ENCODE measurements around the gene OR2T27. TPM values are rescaled to one million over a fixed set of nuclear protein-coding genes. Genes with fewer than 3 reads are reported as not detected.
"Not testable (repeated sequence)": the region's sequence is repeated elsewhere in the genome, so short reads cannot be mapped to it uniquely, and the experiment has no call there.

OR2T27 gene
- not detected in 2 replicates for total RNA-seq (2011; cell fraction: chromatin; rRNA removed; ENCODE audit: low replicate concordance)
- not detected in 2 replicates for total RNA-seq (2011; cell fraction: nucleolus; rRNA removed)
- total RNA-seq (2011; cell fraction: nucleoplasm; rRNA removed) = not detected in 2 replicates
- total RNA-seq (2014; rRNA removed) (not detected in 2 replicates), total RNA-seq (2014; rRNA removed; fragmentation: Illumina TruSeq; extraction: Trizol) (not detected in 2 replicates), total RNA-seq (2015; rRNA removed; fragmentation: Illumina TruSeq; extraction: Trizol) (not detected in 2 replicates), total RNA-seq (2021) (not detected in 2 replicates), polyA plus RNA-seq (2011; rRNA removed) (not detected in 2 replicates), polyA plus RNA-seq (2014; fragmentation: Illumina TruSeq; extraction: Trizol) (not detected in 2 replicates), polyA plus RNA-seq (2014; fragmentation: Nextera tagmentation; extraction: Ambion mirVana) (not detected), polyA plus RNA-seq (2014; rRNA removed) (not detected in 2 replicates), polyA minus RNA-seq (2011; rRNA and poly(A)+ RNA removed) (not detected in 2 replicates), Bru-seq, nascent RNA (not detected), BruChase-seq, experiment 1, labeled RNA remaining after a 2-hour chase (not detected), BruChase-seq, experiment 2, labeled RNA remaining after a 6-hour chase (not detected)
- polyA plus RNA-seq (2011; cell fraction: cytosol; rRNA removed) = not detected in 2 replicates
- polyA plus RNA-seq (2011; cell fraction: nucleus; rRNA removed) = not detected in 2 replicates
- not detected in 2 replicates for polyA plus RNA-seq (2012)
- not detected in 2 replicates for polyA minus RNA-seq (2011; cell fraction: cytosol; rRNA and poly(A)+ RNA removed)
- not detected in 2 replicates for polyA minus RNA-seq (2011; cell fraction: nucleus; rRNA and poly(A)+ RNA removed)
- long read RNA-seq, experiment 1 = 0 reads
- long read RNA-seq, experiment 2 = 0 reads
- long read RNA-seq, experiment 3 = 0 reads

- ATAC-seq; intact Hi-C loops (cut with micrococcal nuclease); BruUV-seq (replicated peaks); H3K79me2 ChIP-seq (ENCODE audit: control insufficient read depth, insufficient read depth, low read length); H3K27me3 ChIP-seq (ENCODE audit: control insufficient read depth in 2 of 2, insufficient read depth in 2 of 2, low read length in 2 of 2); H3K4me2 ChIP-seq (ENCODE audit: insufficient read depth, low read length); POLR2A ChIA-PET; DNase-seq (ENCODE audit: extremely low read depth in 1 of 4, low spot score in 3 of 4); H3K36me3 ChIP-seq (ENCODE audit: control insufficient read depth, insufficient read depth, low read length); in situ Hi-C loops (cut with MboI); H4K20me1 ChIP-seq (replicated peaks; ENCODE audit: control insufficient read depth, insufficient read depth, low read length); H3K27ac ChIP-seq (ENCODE audit: extremely low read depth, low read depth, low read length); H3K9me1 ChIP-seq (ENCODE audit: control insufficient read depth, insufficient read depth, low read length); CTCF ChIA-PET (ENCODE audit: low intra/inter-chr PET ratio); H2AFZ ChIP-seq (ENCODE audit: low read depth, low read length); H3K4me1 ChIP-seq (replicated peaks in 1 of 2; ENCODE audit: control insufficient read depth in 2 of 2, insufficient read depth in 2 of 2, low read length in 2 of 2); FAIRE-seq; H3K9me3 ChIP-seq (replicated peaks; ENCODE audit: control insufficient read depth, insufficient read depth, low read depth, low read length); H3K4me3 ChIP-seq; H3K9ac ChIP-seq (ENCODE audit: insufficient read depth in 1 of 2, low read depth in 2 of 2, low read length in 2 of 2): not testable (repeated sequence)
- WGBS (ENCODE audit: insufficient coverage, low coverage, missing lambda C conversion rate) = no CpG with 5 or more reads among the region's 3 CpGs
Measured at GRCh38 chr1:248655354-248655753, at the start of gene OR2T27. TSS of gene OR2T27 (minus strand) at chr1:248655528. CDS start at chr1:248650884, 4,644 bp downstream.

GRCh38 chr1:248704606-248705005 lies 49.3 kb upstream of the OR2T27 start:
- FAIRE-seq = no peak
- H3K9ac ChIP-seq (ENCODE audit: insufficient read depth in 1 of 2, low read depth in 2 of 2, low read length in 2 of 2) = no peak overlapping the region
- no peaks in the 10 kb centered on the region for H4K20me1 ChIP-seq (replicated peaks; ENCODE audit: control insufficient read depth, insufficient read depth, low read length)
- no peak overlapping the region for H2AFZ ChIP-seq (ENCODE audit: low read depth, low read length)
- no peak for DNase-seq (ENCODE audit: extremely low read depth in 1 of 4, low spot score in 3 of 4)
- in situ Hi-C loops (cut with MboI) = no loop called here
- H3K4me3 ChIP-seq = no peak overlapping the region
- no peak overlapping the region for H3K4me2 ChIP-seq (ENCODE audit: insufficient read depth, low read length)
- no peak for ATAC-seq
- TF ChIP-seq ZNF76 (CRISPR knock-in tag; IDR thresholded peaks at IDR 0.05; ENCODE audit: borderline replicate concordance) = no peak
- H3K36me3 ChIP-seq (ENCODE audit: control insufficient read depth, insufficient read depth, low read length) = no peaks in the 10 kb centered on the region
- H3K9me1 ChIP-seq (ENCODE audit: control insufficient read depth, insufficient read depth, low read length) = no peaks in the 10 kb centered on the region
- no peaks in the 10 kb centered on the region for H3K9me3 ChIP-seq (replicated peaks; ENCODE audit: control insufficient read depth, insufficient read depth, low read depth, low read length)
- CTCF ChIA-PET (ENCODE audit: low intra/inter-chr PET ratio) = interaction anchor here (1.8 kb wide), 1 partner anchor 103 kb away, joined by 9 read pairs; no protein-coding TSS in a partner anchor
- intact Hi-C loops (cut with micrococcal nuclease) = no loop called here
- H3K27me3 ChIP-seq (ENCODE audit: control insufficient read depth in 2 of 2, insufficient read depth in 2 of 2, low read length in 2 of 2) = no peaks in the 10 kb centered on the region; a peak in 2 of 5 replicates
- WGBS (ENCODE audit: insufficient coverage, low coverage, missing lambda C conversion rate) = 4% methylated on average over 2 of the region's 2 CpGs
- no TSS peak for BruUV-seq (replicated peaks)
- H3K79me2 ChIP-seq (ENCODE audit: control insufficient read depth, insufficient read depth, low read length) = no peaks in the 10 kb centered on the region
- no peaks in the 10 kb centered on the region for H3K4me1 ChIP-seq (replicated peaks in 1 of 2; ENCODE audit: control insufficient read depth in 2 of 2, insufficient read depth in 2 of 2, low read length in 2 of 2)
- H3K27ac ChIP-seq (ENCODE audit: extremely low read depth, low read depth, low read length) = no peak overlapping the region
- POLR2A ChIA-PET = interaction anchor here (0.6 kb wide), 1 partner anchor 25 kb away, joined by 3 read pairs; no protein-coding TSS in a partner anchor
